Coronary artery (tissue), 2 donors: ENCODE data around the gene OBI1.

Experiments
- DNase-seq: peaks from one replicate; pipeline ENCODE4 v3.0.0-alpha.2; 2017; ENCODE audit warnings: low spot score
- H3K27ac ChIP-seq, 2 donors: fragments of 200-600 bp; sonication (generic); one replicate each; pipeline ENCODE4 v1.5.1; 2016 to 2019
- H3K4me3 ChIP-seq: fragments of 200-600 bp; sonication (generic); 2 replicates; pipeline ENCODE4 v1.5.1; 2016; ENCODE audit warnings: mild to moderate bottlenecking, moderate library complexity
- TF ChIP-seq, protein P1 (sequence below): fragments of 200-600 bp; sonication (generic); IDR thresholded peaks from one replicate; pipeline ENCODE4 v1.5.1; 2019; ENCODE audit warnings: antibody characterized with exemption

OBI1 gene

GRCh38 chr13:78658630-78659449 lies at the start of gene OBI1:
Gene OBI1, minus strand, starts transcription at chr13:78659155. Its CDS starts 35 bp downstream, at chr13:78659120.
- Histone ChIP-seq H3K27ac (peak within 1 kb of the TSS; percentile 56 to 87), H3K4me3 (peak within 1 kb of the TSS; percentile 98)
- TF ChIP-seq, protein P1, sequence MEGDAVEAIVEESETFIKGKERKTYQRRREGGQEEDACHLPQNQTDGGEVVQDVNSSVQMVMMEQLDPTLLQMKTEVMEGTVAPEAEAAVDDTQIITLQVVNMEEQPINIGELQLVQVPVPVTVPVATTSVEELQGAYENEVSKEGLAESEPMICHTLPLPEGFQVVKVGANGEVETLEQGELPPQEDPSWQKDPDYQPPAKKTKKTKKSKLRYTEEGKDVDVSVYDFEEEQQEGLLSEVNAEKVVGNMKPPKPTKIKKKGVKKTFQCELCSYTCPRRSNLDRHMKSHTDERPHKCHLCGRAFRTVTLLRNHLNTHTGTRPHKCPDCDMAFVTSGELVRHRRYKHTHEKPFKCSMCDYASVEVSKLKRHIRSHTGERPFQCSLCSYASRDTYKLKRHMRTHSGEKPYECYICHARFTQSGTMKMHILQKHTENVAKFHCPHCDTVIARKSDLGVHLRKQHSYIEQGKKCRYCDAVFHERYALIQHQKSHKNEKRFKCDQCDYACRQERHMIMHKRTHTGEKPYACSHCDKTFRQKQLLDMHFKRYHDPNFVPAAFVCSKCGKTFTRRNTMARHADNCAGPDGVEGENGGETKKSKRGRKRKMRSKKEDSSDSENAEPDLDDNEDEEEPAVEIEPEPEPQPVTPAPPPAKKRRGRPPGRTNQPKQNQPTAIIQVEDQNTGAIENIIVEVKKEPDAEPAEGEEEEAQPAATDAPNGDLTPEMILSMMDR, result no peak
- DNase-seq, result peak; percentile 91

- TF ChIP-seq, protein P1, result no peak
- Histone ChIP-seq H3K27ac (no peak overlapping the region), H3K4me3 (no peak overlapping the region)
- DNase-seq, result no peak
Observed at GRCh38 chr13:78701383-78701782, 42.4 kb upstream of the OBI1 start.

GRCh38 chr13:78700121-78700910 lies 41.4 kb upstream of the OBI1 start:
- Histone ChIP-seq H3K27ac (no peak overlapping the region), H3K4me3 (no peak overlapping the region)
- TF ChIP-seq, protein P1, result no peak
- DNase-seq, result no peak

- TF ChIP-seq, protein P1, result no peak
- no peak for DNase-seq
- no peak overlapping the region for H3K27ac ChIP-seq
- H3K4me3 ChIP-seq, result no peak overlapping the region
Observed at GRCh38 chr13:78689011-78689410, 30.1 kb upstream of the OBI1 start.

GRCh38 chr13:78686461-78686860 lies 27.5 kb upstream of the OBI1 start:
- TF ChIP-seq, protein P1, result no peak
- no peak overlapping the region for H3K27ac ChIP-seq
- H3K4me3 ChIP-seq, result no peak overlapping the region
- DNase-seq, result no peak

- DNase-seq, result no peak
- H3K4me3 ChIP-seq, result no peak overlapping the region
- no peak overlapping the region for H3K27ac ChIP-seq
- TF ChIP-seq, protein P1, result no peak
Observed at GRCh38 chr13:78680576-78681350, 21.8 kb upstream of the OBI1 start.
